DND-41 (cell line): ENCODE measurements around the gene POU2AF1.
"Not testable (repeated sequence)": the region's sequence is repeated elsewhere in the genome, so short reads cannot be mapped to it uniquely, and the experiment has no call there.

Source experiments
- ATAC-seq: fragments of 200-7000 bp; cut with Tn5 transposase; 3 replicates; pipeline ENCODE4 v1.9.1; 2021; ENCODE audit warnings: low read depth; ENCODE audit not compliant: insufficient read depth
- DNase-seq: peaks from one replicate; pipeline ENCODE4 v3.0.0-alpha.2; 2020
- H2AFZ ChIP-seq: 2 replicates; pipeline ENCODE4 v1.6.0; 2012; ENCODE audit warnings: low read depth, low read length
- H3K27ac ChIP-seq: 2 replicates; pipeline ENCODE4 v1.5.1; 2012; ENCODE audit warnings: low read length, inconsistent platforms
- H3K27me3 ChIP-seq: fragments of 200-600 bp; sonication (generic); 2 replicates; pipeline ENCODE4 v1.6.0; 2012; ENCODE audit warnings: low read length, mild to moderate bottlenecking, inconsistent platforms; ENCODE audit not compliant: insufficient read depth, poor library complexity
- H3K36me3 ChIP-seq: 2 replicates; pipeline ENCODE4 v1.5.1; 2012; ENCODE audit warnings: low read length, inconsistent platforms; ENCODE audit not compliant: insufficient read depth
- H3K4me1 ChIP-seq: 2 replicates; pipeline ENCODE4 v1.5.1; 2012; ENCODE audit warnings: mild to moderate bottlenecking, low read length; ENCODE audit not compliant: insufficient read depth
- H3K4me2 ChIP-seq: 2 replicates; pipeline ENCODE4 v1.6.0; 2012; ENCODE audit warnings: mild to moderate bottlenecking, moderate library complexity, low read length, inconsistent platforms; ENCODE audit not compliant: insufficient read depth
- H3K4me3 ChIP-seq, 2 experiments: fragments of 200-600 bp in 1 of 2; shearing (Covaris generic) in 1 of 2; 2 replicates each; pipeline ENCODE4 v1.5.1; 2012 to 2016; ENCODE audit warnings: inconsistent platforms in 2 of 2, low read length in 2 of 2, mild to moderate bottlenecking in 2 of 2, low read depth in 1 of 2, moderate library complexity in 1 of 2
- H3K79me2 ChIP-seq: 2 replicates; pipeline ENCODE4 v1.6.0; 2012; ENCODE audit warnings: low read length, inconsistent platforms; ENCODE audit not compliant: insufficient read depth
- H3K9ac ChIP-seq: 2 replicates; pipeline ENCODE4 v1.6.0; 2012; ENCODE audit warnings: low read depth, mild to moderate bottlenecking, inconsistent platforms, low read length, moderate library complexity
- H3K9me3 ChIP-seq: 2 replicates; pipeline ENCODE4 v1.5.1; 2012; ENCODE audit warnings: low read length, moderate library complexity, mild to moderate bottlenecking, inconsistent platforms; ENCODE audit not compliant: insufficient read depth, severe bottlenecking
- H4K20me1 ChIP-seq: 2 replicates; pipeline ENCODE4 v1.6.0; 2012; ENCODE audit warnings: low read length; ENCODE audit not compliant: insufficient read depth
- EZH2 ChIP-seq: IDR thresholded peaks from 3 replicates; pipeline ENCODE4 v1.6.1; 2012; ENCODE audit warnings: borderline replicate concordance, low read depth, mild to moderate bottlenecking, moderate library complexity, low read length, inconsistent platforms; ENCODE audit not compliant: severe bottlenecking
- TF ChIP-seq, protein P1 (sequence below): IDR thresholded peaks from 2 replicates; pipeline ENCODE4 v1.5.1; 2012; ENCODE audit warnings: borderline replicate concordance, low read length, moderate library complexity, mild to moderate bottlenecking; ENCODE audit not compliant: poor library complexity, severe bottlenecking; ENCODE audit errors: extremely low read depth

The POU2AF1 gene

DNA sequence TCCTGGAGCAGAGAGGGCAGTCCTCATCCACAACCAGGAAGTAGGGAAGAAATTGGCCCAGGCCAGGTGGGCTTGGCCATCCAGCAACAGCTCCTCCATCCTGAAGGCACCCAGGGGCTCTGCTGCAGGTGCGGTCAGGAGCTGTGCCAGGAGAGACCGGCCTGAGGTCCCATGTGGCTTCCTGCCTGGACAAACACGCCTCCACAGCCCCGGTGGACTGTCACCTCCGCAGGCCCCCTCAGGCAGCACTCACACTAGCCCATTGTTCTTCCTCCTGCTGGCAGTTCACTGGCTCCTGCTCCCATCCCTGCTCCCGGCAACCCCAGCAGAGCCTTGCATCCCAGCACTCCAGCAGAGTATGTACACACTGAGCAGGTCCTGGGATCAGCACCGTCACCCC is 16.0 kb upstream of the POU2AF1 start:
- no peak overlapping the region for H3K4me2 ChIP-seq
- no peaks in the 10 kb centered on the region for H3K27me3 ChIP-seq
- H3K36me3 ChIP-seq: no peaks in the 10 kb centered on the region
- ATAC-seq (no peak), DNase-seq (no peak)
- no peaks in the 10 kb centered on the region for H3K9me3 ChIP-seq
- no peak for TF ChIP-seq EZH2
- TF ChIP-seq, protein P1, sequence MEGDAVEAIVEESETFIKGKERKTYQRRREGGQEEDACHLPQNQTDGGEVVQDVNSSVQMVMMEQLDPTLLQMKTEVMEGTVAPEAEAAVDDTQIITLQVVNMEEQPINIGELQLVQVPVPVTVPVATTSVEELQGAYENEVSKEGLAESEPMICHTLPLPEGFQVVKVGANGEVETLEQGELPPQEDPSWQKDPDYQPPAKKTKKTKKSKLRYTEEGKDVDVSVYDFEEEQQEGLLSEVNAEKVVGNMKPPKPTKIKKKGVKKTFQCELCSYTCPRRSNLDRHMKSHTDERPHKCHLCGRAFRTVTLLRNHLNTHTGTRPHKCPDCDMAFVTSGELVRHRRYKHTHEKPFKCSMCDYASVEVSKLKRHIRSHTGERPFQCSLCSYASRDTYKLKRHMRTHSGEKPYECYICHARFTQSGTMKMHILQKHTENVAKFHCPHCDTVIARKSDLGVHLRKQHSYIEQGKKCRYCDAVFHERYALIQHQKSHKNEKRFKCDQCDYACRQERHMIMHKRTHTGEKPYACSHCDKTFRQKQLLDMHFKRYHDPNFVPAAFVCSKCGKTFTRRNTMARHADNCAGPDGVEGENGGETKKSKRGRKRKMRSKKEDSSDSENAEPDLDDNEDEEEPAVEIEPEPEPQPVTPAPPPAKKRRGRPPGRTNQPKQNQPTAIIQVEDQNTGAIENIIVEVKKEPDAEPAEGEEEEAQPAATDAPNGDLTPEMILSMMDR: no peak
- H3K4me3 ChIP-seq: no peak overlapping the region
- no peaks in the 10 kb centered on the region for H4K20me1 ChIP-seq
- no peak overlapping the region for H2AFZ ChIP-seq
- no peak overlapping the region for H3K27ac ChIP-seq
- H3K79me2 ChIP-seq: no peaks in the 10 kb centered on the region
- H3K9ac ChIP-seq: no peak overlapping the region
- H3K4me1 ChIP-seq: peaks cover 8% of the 10 kb centered on the region

DNA sequence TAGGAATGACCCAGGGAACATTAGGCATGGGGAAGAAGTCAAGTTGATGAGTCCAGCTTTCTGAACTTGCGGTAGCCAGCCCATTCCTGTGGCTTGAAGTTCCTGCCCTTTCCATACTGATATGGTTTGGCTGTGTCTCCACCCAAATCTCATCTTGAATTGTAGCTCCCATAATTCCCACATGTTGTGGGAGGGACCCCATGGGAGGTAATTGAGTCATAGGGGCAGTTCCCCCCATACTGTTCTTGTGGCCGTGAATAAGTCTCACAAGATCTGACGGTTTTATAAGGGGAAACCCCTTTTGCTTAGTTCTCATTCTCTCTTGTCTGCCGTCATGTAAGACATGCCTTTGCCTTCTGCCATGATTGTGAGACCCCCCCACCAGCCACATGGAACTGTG is 15.1 kb upstream of the POU2AF1 start:
- H3K9me3 ChIP-seq, H3K4me3 ChIP-seq, H3K36me3 ChIP-seq, DNase-seq, H3K9ac ChIP-seq, H3K4me1 ChIP-seq, ATAC-seq, H3K79me2 ChIP-seq, H3K4me2 ChIP-seq, H3K27ac ChIP-seq, H2AFZ ChIP-seq, H3K27me3 ChIP-seq, H4K20me1 ChIP-seq: not testable (repeated sequence)

DNA sequence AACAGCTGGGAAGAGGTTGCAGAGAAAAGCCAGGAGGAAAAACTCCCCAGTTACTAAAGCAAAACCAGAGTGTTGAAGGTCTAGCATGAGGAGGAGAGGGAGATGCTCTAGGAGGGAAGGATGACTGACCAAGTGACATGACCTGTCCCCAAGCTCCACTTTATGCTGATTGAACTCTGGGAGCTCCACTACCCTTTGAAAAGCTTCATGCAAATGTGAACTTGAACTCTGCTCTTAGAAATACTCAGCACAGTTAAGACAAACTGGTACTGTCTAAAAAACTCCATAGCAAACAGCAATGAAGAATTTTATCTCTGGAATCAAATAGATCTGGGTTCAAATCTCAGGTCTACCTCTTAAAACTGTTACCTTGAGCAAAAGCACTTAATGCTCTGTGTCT is 14.5 kb upstream of the POU2AF1 start:
- no peak overlapping the region for H3K9ac ChIP-seq

DNA sequence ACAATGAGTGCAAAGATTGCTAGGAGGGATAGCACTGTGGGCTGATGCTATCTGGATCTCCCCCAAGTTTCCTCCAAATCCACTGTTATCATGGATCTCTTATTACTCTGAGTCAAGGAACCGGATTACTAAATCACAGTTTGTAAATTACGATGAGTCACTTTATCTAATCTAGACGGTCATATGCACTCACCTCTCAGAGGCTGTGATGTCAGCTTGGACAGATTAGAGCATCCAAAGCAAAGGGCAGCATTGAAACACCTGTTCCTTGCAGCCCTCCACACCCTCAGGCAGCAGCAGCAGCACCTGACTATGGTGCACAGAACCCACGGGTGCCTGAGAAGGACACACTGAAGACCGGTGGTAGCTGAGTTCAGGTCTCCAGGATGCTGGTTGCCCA is 14.0 kb upstream of the POU2AF1 start:
- Histone ChIP-seq H3K9me3 (no peaks in the 10 kb centered on the region), H3K79me2 (no peaks in the 10 kb centered on the region), H3K27me3 (no peaks in the 10 kb centered on the region), H2AFZ (no peak overlapping the region), H3K36me3 (no peaks in the 10 kb centered on the region), H3K4me3 (no peak overlapping the region), H3K4me1 (peaks cover 14% of the 10 kb centered on the region), H3K9ac (no peak overlapping the region), H3K27ac (no peak overlapping the region), H4K20me1 (no peaks in the 10 kb centered on the region), H3K4me2 (no peak overlapping the region)
- TF ChIP-seq, protein P1: no peak
- no peak for TF ChIP-seq EZH2
- no peak for ATAC-seq
- no peak for DNase-seq

More for the DNA sequence above, 14.5 kb upstream of the POU2AF1 start:
- ATAC-seq (no peak), DNase-seq (no peak)
- Histone ChIP-seq H2AFZ (no peak overlapping the region), H4K20me1 (no peaks in the 10 kb centered on the region), H3K4me3 (no peak overlapping the region), H3K4me2 (no peak overlapping the region), H3K9me3 (no peaks in the 10 kb centered on the region), H3K27ac (no peak overlapping the region), H3K27me3 (no peaks in the 10 kb centered on the region), H3K36me3 (no peaks in the 10 kb centered on the region), H3K79me2 (no peaks in the 10 kb centered on the region), H3K4me1 (peaks cover 13% of the 10 kb centered on the region)
- TF ChIP-seq, protein P1: no peak
- TF ChIP-seq EZH2: no peak
